Astrocyte of the cerebellum (primary cell): ENCODE results near the gene STK24.

Source experiments
- DNase-seq: peaks from one replicate; pipeline ENCODE4 v3.0.0-alpha.2; 2011; ENCODE audit warnings: low read depth
- H3K4me3 ChIP-seq: 2 replicates; pipeline ENCODE4 v1.5.1; 2011; ENCODE audit warnings: mild to moderate bottlenecking, low read depth, low read length, moderate library complexity
- in situ Hi-C: cut with HindIII; loops from 2 replicates; pipeline ENCODE4 v1.10.0; 2017; ENCODE audit warnings: low sequenced_read_pairs
- TF ChIP-seq, protein P1 (sequence below): IDR thresholded peaks from 2 replicates; pipeline ENCODE4 v1.5.1; 2012; ENCODE audit warnings: low read length, low read depth, moderate library complexity, mild to moderate bottlenecking; ENCODE audit errors: missing control alignments

The STK24 gene

DNA sequence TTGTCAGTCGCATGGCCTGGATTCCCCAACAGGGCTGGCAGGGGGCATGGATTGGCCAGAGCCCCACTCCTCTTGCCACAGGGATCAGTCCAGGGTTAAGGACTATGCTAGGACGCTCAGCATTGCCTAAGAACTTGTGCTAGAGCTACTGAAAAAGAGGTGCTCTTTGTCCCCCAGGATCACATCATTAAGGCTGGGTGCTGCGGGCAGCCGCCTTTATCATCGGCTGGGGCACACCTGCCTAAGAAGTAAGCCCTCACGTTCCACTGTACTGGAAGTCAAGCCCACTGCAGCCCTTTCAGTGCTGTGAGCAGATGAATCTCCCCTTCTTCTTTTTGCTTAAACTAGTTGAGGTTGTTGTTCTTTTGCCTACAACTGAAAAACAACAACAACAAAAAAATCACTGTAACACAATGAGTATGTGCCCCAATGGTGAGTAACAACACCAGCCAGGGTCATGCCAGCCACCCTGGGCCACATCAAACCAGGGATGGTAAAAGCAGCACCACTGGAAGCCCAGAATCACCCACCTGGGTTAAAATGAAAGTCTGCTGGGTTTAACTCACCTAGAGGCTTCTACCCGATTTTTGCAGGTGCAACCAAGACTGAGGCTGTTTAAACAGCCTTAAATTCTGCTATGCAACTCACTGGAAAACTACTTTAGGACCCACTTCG is 20.6 kb downstream of the STK24 start:
- in situ Hi-C loops: no loop called here
- DNase-seq: no peak
- H3K4me3 ChIP-seq: no peak overlapping the region
- TF ChIP-seq, protein P1, sequence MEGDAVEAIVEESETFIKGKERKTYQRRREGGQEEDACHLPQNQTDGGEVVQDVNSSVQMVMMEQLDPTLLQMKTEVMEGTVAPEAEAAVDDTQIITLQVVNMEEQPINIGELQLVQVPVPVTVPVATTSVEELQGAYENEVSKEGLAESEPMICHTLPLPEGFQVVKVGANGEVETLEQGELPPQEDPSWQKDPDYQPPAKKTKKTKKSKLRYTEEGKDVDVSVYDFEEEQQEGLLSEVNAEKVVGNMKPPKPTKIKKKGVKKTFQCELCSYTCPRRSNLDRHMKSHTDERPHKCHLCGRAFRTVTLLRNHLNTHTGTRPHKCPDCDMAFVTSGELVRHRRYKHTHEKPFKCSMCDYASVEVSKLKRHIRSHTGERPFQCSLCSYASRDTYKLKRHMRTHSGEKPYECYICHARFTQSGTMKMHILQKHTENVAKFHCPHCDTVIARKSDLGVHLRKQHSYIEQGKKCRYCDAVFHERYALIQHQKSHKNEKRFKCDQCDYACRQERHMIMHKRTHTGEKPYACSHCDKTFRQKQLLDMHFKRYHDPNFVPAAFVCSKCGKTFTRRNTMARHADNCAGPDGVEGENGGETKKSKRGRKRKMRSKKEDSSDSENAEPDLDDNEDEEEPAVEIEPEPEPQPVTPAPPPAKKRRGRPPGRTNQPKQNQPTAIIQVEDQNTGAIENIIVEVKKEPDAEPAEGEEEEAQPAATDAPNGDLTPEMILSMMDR: no peak

DNA sequence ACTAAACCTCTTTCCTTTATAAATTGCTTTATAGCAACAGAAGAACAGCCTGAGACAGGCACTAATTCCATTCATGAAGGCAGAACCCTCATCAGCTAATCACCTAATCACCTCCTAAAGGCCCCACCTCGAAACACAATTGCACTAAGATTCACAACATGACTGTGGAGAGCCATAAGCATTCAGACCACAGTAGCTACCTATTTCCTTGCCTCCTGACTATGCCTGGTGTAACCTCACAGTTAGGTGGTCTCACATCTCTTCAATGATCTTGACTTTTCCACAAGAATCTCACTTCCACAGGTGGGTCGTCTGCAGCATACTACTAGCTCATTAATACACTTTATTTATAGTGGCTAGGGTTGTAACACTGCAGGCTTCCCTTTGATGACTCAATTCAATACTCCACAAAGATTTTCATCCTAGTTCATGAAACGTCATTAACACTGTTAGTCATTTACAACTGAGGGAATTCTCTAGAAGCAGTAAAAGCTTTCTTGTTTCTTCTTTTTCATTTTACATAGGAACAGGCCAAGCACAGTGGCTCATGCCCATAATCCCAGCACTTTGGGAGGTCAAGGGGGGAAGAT is 27.1 kb downstream of the STK24 start:
- TF ChIP-seq, protein P1: no peak
- in situ Hi-C loops: no loop called here
- DNase-seq: no peak
- H3K4me3 ChIP-seq: no peak overlapping the region

DNA sequence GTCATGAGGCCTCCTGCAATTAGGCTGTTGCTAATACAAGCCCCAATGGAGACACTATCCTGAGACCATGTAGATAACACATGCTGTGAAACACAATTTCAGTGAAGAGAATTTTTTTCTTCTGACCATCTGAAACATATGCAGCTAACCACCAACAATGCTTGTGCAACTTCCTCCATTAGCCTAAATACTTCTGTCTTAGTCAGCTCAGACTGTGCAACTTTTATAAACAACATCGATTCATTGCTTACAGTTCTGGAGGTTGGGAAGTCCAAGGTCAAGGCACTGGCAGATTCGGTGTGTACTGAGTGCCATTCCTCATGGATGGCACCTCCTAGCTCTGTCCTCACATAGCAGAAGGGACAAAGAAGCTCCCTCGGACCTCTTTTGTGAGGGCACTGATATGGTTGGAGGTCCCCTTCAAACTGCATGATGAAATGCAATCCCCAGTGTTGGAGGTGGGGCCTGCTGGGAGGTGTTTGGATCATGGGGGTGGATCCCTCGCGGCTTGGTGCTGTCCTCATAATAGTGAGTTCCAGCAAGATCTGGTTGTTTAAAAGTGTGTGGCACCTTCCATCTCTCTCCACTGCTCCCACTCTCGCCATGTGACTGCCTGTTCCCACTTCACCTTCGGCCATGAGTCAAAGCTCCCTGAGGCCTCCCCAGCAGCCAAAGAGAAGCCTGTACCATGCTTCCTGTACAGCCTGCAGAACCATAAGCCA is 27.7 kb downstream of the STK24 start:
- in situ Hi-C loops: no loop called here
- TF ChIP-seq, protein P1: no peak
- DNase-seq: peak; percentile 45
- no peak overlapping the region for H3K4me3 ChIP-seq

DNA sequence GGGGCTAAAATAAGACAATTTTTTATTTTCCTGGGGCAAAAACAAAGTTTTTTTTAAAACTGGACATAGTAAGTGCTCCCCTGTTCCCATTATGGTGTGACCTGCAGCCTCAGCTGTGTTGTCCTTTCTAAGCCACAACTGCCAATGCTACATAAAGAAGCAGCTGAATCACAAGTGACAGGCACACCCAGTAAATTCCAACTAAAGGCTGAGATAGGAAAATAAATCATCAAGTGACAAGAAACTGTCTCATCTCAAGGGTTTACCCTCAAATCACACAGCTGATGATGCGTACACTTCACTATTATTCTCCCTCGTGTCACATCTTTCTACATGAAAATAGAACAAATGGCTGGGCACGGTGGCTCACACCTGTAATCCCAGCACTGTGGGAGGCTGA is 28.7 kb downstream of the STK24 start:
- in situ Hi-C loops: no loop called here
- DNase-seq: no peak
- no peak overlapping the region for H3K4me3 ChIP-seq
- TF ChIP-seq, protein P1: no peak

DNA sequence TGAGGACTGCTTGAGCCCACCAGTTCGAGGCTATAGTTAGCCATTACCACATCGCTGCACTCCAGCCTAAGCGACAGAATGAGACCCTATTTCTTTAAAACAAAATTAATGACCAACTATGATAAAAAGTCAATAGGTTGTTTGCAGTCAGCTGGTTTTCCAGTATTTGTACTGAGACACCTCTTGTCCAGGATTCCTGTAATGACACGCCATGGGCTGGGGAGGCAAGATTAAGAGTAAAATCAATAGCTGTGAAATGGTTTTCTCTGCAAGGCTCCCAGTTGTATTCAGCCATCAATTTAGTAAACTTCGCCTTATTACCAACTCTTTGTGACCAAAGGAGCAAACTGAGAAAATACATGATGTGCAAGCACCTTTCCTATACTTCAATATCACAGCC is 29.5 kb downstream of the STK24 start:
- no peak overlapping the region for H3K4me3 ChIP-seq
- TF ChIP-seq, protein P1: no peak
- no peak for DNase-seq
- in situ Hi-C loops: no loop called here

DNA sequence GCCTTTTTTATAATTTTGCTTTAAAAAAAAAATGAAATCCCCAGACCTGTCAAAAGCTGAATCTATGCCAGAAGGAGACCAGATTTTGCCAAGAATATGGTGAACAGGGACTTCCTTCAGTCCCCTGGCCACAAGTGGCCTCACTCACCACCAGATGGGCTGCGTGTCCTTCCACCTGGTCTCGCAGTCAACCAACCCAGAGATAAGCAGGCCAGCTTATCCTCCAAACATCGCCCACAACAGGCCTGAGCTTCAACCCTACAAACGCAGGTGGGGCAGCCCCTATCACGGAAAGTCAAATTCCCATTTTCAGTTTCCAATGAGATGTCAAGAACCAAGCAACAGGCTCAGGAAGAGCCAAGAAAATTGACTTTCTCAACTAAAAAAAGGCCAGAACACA is 30.5 kb downstream of the STK24 start:
- in situ Hi-C loops: no loop called here
- TF ChIP-seq, protein P1: no peak
- no peak for DNase-seq
- H3K4me3 ChIP-seq: no peak overlapping the region
